ENCODE data around the gene RBM15. TPM values are rescaled to one million over a fixed set of nuclear protein-coding genes. Genes with fewer than 3 reads are reported as not detected.
A peak's percentile ranks its signal among the peaks of the same experiment; 100 is the strongest.

The RBM15 gene, protein sequence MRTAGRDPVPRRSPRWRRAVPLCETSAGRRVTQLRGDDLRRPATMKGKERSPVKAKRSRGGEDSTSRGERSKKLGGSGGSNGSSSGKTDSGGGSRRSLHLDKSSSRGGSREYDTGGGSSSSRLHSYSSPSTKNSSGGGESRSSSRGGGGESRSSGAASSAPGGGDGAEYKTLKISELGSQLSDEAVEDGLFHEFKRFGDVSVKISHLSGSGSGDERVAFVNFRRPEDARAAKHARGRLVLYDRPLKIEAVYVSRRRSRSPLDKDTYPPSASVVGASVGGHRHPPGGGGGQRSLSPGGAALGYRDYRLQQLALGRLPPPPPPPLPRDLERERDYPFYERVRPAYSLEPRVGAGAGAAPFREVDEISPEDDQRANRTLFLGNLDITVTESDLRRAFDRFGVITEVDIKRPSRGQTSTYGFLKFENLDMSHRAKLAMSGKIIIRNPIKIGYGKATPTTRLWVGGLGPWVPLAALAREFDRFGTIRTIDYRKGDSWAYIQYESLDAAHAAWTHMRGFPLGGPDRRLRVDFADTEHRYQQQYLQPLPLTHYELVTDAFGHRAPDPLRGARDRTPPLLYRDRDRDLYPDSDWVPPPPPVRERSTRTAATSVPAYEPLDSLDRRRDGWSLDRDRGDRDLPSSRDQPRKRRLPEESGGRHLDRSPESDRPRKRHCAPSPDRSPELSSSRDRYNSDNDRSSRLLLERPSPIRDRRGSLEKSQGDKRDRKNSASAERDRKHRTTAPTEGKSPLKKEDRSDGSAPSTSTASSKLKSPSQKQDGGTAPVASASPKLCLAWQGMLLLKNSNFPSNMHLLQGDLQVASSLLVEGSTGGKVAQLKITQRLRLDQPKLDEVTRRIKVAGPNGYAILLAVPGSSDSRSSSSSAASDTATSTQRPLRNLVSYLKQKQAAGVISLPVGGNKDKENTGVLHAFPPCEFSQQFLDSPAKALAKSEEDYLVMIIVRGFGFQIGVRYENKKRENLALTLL
- polyA plus RNA-seq (2012; rRNA removed), result 3.8 and 4.7 TPM in 2 replicates
- 2.6 and 3.5 TPM in 2 replicates for polyA plus RNA-seq (2012; cell fraction: cytosol; rRNA removed)
- 6.0 and 7.0 TPM in 2 replicates for polyA plus RNA-seq (2012; cell fraction: nucleus; rRNA removed)

DNA sequence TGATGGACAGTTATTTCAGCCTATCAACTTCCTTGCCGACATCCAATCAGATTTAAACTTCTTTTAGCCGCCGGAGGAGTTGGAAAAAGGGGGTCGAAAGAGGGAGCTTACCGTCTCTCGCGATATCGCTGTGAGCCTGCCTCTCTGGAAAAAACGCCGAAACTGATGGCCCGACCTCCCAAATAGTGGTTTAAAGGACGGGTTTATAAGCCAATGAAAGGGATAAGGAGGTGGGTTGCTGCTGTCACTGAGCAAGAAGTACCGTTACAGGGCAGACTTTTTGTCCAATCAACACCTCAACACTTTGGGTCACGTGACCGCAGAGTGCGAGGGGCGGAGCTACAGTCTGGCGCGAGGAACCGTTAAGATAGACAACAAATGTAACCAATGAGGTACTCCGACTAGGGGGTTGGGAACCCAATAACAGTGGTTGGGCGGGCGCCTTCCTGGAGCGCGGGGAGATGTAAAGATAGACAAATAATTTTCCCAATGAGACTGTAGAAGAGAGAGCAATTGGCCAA, at the start of gene RBM15:
TSS of gene RBM15 (plus strand) at position 492 of the 521 bp plus-strand sequence. CDS start at position 521, 29 bp downstream.
- POLR2A ChIA-PET, result interaction anchor here (0.6 to 1.6 kb wide), 12 partner anchors 9 to 304 kb away, joined by 3 to 7 read pairs (median 3); partner anchors contain the start of genes LAMTOR5 and STRIP1
- WGBS (ENCODE audit: low lambda C conversion rate), result 0% methylated on average over 25 of the region's 25 CpGs
- Histone ChIP-seq H3K4me3 (ENCODE audit: low read depth in 2 of 2, low read length in 1 of 2) (peak within 1 kb of the TSS; percentile 94 to 99), H3K79me2 (ENCODE audit: insufficient read depth) (peaks cover 53% of the 10 kb centered on the region), H3K27me3 (ENCODE audit: insufficient read depth) (no peaks in the 10 kb centered on the region), H2AFZ (ENCODE audit: low read depth) (peak within 1 kb of the TSS; percentile 91), H3K4me1 (ENCODE audit: control insufficient read depth in 1 of 2, insufficient read depth in 2 of 2, low read depth in 1 of 2, low read length in 1 of 2) (peaks cover 29 to 44% of the 10 kb centered on the region in 2 experiments), H3K4me2 (peak within 1 kb of the TSS; percentile 95), H3K27ac (ENCODE audit: low read depth in 2 of 2, low read length in 1 of 2) (peak within 1 kb of the TSS; percentile 98 to 99), H3K36me3 (replicated peaks in 1 of 2; ENCODE audit: control insufficient read depth in 1 of 2, insufficient read depth in 2 of 2, low read length in 1 of 2) (peaks cover 32 to 36% of the 10 kb centered on the region in 2 experiments), H3K9me3 (no peaks in the 10 kb centered on the region), H4K20me1 (ENCODE audit: insufficient read depth) (peaks cover 43% of the 10 kb centered on the region), H3F3A (replicated peaks; ENCODE audit: insufficient read depth) (peaks cover 16% of the 10 kb centered on the region), H3K9ac (peak within 1 kb of the TSS; percentile 94), H3K9me2 (no peaks in the 10 kb centered on the region)
- peak; percentile 94 for DNase-seq
- CTCF ChIA-PET, result interaction anchor here (0.8 to 10.0 kb wide), 30 partner anchors 11 to 1441 kb away, joined by 3 to 100 read pairs (median 4); partner anchors contain the start of gene LAMTOR5
- TF ChIP-seq RCOR1 (IDR thresholded peaks at IDR 0.05; ENCODE audit: low read length) (no peak), ELF1 (IDR thresholded peaks at IDR 0.05) (0 out of 2 replicates have a peak, but pooled peaks have one; percentile 35), EZH2phosphoT487 (IDR thresholded peaks at IDR 0.05; ENCODE audit: borderline replicate concordance, low read depth) (no peak), CHD2 (IDR thresholded peaks at IDR 0.05; ENCODE audit: low read length, partially characterized antibody) (peak; percentile 99), GATA2 (CRISPR knock-in tag; IDR thresholded peaks at IDR 0.05) (peak; percentile 74), GABPA (IDR thresholded peaks at IDR 0.05; ENCODE audit: low read depth) (no peak; the same call in 1 of the 2 replicates), NRF1 (IDR thresholded peaks at IDR 0.05; ENCODE audit: low read depth, low read length) (no peak), SMC3 (IDR thresholded peaks at IDR 0.05; ENCODE audit: low read depth, low read length) (no peak), TCF12 (IDR thresholded peaks at IDR 0.05) (no peak), MEF2A (IDR thresholded peaks at IDR 0.05; ENCODE audit: borderline replicate concordance, low read depth) (no peak), RFX5 (IDR thresholded peaks at IDR 0.05; ENCODE audit: low read length) (peak; percentile 90), SIN3A (IDR thresholded peaks at IDR 0.05; ENCODE audit: borderline replicate concordance, low read depth, low read length) (0 out of 2 replicates have a peak, but pooled peaks have one; percentile 44), JUND (IDR thresholded peaks at IDR 0.05) (no peak)
- TF ChIP-seq, protein P1, sequence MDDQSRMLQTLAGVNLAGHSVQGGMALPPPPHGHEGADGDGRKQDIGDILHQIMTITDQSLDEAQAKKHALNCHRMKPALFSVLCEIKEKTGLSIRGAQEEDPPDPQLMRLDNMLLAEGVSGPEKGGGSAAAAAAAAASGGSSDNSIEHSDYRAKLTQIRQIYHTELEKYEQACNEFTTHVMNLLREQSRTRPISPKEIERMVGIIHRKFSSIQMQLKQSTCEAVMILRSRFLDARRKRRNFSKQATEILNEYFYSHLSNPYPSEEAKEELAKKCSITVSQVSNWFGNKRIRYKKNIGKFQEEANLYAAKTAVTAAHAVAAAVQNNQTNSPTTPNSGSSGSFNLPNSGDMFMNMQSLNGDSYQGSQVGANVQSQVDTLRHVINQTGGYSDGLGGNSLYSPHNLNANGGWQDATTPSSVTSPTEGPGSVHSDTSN (IDR thresholded peaks at IDR 0.05), result peak; percentile 96
- TF ChIP-seq, protein P2, sequence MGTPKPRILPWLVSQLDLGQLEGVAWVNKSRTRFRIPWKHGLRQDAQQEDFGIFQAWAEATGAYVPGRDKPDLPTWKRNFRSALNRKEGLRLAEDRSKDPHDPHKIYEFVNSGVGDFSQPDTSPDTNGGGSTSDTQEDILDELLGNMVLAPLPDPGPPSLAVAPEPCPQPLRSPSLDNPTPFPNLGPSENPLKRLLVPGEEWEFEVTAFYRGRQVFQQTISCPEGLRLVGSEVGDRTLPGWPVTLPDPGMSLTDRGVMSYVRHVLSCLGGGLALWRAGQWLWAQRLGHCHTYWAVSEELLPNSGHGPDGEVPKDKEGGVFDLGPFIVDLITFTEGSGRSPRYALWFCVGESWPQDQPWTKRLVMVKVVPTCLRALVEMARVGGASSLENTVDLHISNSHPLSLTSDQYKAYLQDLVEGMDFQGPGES (IDR thresholded peaks at IDR 0.05; ENCODE audit: low read depth, low read length), result peak; percentile 84
- TF ChIP-seq, protein P3, sequence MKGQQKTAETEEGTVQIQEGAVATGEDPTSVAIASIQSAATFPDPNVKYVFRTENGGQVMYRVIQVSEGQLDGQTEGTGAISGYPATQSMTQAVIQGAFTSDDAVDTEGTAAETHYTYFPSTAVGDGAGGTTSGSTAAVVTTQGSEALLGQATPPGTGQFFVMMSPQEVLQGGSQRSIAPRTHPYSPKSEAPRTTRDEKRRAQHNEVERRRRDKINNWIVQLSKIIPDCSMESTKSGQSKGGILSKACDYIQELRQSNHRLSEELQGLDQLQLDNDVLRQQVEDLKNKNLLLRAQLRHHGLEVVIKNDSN (IDR thresholded peaks at IDR 0.05; ENCODE audit: borderline replicate concordance, low read depth), result peak; percentile 96
- TF ChIP-seq, protein P4, sequence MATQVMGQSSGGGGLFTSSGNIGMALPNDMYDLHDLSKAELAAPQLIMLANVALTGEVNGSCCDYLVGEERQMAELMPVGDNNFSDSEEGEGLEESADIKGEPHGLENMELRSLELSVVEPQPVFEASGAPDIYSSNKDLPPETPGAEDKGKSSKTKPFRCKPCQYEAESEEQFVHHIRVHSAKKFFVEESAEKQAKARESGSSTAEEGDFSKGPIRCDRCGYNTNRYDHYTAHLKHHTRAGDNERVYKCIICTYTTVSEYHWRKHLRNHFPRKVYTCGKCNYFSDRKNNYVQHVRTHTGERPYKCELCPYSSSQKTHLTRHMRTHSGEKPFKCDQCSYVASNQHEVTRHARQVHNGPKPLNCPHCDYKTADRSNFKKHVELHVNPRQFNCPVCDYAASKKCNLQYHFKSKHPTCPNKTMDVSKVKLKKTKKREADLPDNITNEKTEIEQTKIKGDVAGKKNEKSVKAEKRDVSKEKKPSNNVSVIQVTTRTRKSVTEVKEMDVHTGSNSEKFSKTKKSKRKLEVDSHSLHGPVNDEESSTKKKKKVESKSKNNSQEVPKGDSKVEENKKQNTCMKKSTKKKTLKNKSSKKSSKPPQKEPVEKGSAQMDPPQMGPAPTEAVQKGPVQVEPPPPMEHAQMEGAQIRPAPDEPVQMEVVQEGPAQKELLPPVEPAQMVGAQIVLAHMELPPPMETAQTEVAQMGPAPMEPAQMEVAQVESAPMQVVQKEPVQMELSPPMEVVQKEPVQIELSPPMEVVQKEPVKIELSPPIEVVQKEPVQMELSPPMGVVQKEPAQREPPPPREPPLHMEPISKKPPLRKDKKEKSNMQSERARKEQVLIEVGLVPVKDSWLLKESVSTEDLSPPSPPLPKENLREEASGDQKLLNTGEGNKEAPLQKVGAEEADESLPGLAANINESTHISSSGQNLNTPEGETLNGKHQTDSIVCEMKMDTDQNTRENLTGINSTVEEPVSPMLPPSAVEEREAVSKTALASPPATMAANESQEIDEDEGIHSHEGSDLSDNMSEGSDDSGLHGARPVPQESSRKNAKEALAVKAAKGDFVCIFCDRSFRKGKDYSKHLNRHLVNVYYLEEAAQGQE (IDR thresholded peaks at IDR 0.05; ENCODE audit: low read depth, low read length), result no peak
- TF ChIP-seq, protein P5, sequence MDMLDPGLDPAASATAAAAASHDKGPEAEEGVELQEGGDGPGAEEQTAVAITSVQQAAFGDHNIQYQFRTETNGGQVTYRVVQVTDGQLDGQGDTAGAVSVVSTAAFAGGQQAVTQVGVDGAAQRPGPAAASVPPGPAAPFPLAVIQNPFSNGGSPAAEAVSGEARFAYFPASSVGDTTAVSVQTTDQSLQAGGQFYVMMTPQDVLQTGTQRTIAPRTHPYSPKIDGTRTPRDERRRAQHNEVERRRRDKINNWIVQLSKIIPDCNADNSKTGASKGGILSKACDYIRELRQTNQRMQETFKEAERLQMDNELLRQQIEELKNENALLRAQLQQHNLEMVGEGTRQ (IDR thresholded peaks at IDR 0.05; ENCODE audit: borderline replicate concordance, low read depth, low read length), result peak; percentile 86
- TF ChIP-seq, protein P6, sequence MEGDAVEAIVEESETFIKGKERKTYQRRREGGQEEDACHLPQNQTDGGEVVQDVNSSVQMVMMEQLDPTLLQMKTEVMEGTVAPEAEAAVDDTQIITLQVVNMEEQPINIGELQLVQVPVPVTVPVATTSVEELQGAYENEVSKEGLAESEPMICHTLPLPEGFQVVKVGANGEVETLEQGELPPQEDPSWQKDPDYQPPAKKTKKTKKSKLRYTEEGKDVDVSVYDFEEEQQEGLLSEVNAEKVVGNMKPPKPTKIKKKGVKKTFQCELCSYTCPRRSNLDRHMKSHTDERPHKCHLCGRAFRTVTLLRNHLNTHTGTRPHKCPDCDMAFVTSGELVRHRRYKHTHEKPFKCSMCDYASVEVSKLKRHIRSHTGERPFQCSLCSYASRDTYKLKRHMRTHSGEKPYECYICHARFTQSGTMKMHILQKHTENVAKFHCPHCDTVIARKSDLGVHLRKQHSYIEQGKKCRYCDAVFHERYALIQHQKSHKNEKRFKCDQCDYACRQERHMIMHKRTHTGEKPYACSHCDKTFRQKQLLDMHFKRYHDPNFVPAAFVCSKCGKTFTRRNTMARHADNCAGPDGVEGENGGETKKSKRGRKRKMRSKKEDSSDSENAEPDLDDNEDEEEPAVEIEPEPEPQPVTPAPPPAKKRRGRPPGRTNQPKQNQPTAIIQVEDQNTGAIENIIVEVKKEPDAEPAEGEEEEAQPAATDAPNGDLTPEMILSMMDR (IDR thresholded peaks at IDR 0.05), result no peak

All from SK-N-SH (cell line).